GM12891 (cell line): ENCODE results near the gene METTL15.

Source experiments
- POLR2A ChIP-seq: IDR thresholded peaks from 2 replicates; pipeline ENCODE4 v1.6.1; 2011; ENCODE audit warnings: low read depth, low read length, control low read depth
- TAF1 ChIP-seq: IDR thresholded peaks from 2 replicates; pipeline ENCODE4 v1.6.1; 2011; ENCODE audit warnings: low read depth, low read length, control low read depth

DNA sequence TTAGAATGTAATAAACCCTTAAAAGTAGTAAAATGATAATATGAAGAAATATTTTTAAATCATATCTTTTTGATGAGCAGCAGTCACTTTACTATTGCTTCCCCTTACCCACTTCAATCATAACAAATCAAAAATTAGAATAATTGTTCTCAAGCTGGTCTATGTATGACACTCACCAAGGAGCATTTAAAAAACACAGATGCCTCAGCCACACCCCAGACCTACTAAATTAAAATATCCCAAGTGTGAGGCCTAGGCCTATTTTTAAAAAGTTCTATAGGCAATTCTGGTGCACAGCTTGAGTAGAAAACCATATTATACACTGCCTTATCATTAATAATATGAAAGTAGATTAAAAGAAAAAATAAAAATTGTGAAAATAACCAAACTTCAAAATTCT, 15.4 kb upstream of the METTL15 start:
- TF ChIP-seq POLR2A (no peak), TAF1 (no peak)
